SK-N-SH (cell line): ENCODE measurements around the gene MTCL1.

Experiments used
- EP300 ChIP-seq, 2 experiments: IDR thresholded peaks; 2 replicates each; pipeline versions ENCODE4 v1.4.0 to v1.6.1; 2012; ENCODE audit warnings: borderline replicate concordance in 1 of 2, low read depth in 1 of 2, low read length in 1 of 2
- MXI1 ChIP-seq: IDR thresholded peaks from 2 replicates; pipeline ENCODE4 v1.6.1; 2012; ENCODE audit warnings: mild to moderate bottlenecking, low read depth, low read length, improper control_type of control experiment
- POLR2AphosphoS5 ChIP-seq: IDR thresholded peaks from 2 replicates; pipeline ENCODE4 v1.6.1; 2012; ENCODE audit warnings: low read depth, low read length
- RAD21 ChIP-seq: IDR thresholded peaks from 2 replicates; pipeline ENCODE4 v1.6.1; 2012; ENCODE audit warnings: mild to moderate bottlenecking, low read length
- RCOR1 ChIP-seq: fragments of 150-350 bp; IDR thresholded peaks from 2 replicates; pipeline ENCODE4 v1.6.1; 2017; ENCODE audit warnings: antibody characterized with exemption, low read length
- RXRA ChIP-seq: IDR thresholded peaks from 2 replicates; pipeline ENCODE4 v1.4.0; 2012; ENCODE audit warnings: low read depth, mild to moderate bottlenecking, borderline replicate concordance
- YY1 ChIP-seq: IDR thresholded peaks from 2 replicates; pipeline ENCODE4 v1.4.0; 2012; ENCODE audit warnings: low read depth, mild to moderate bottlenecking
- TF ChIP-seq, protein P1 (sequence below): fragments of 200-600 bp; sonication (generic); IDR thresholded peaks from 2 replicates; pipeline ENCODE4 v1.6.1; 2017; ENCODE audit warnings: antibody characterized with exemption, mild to moderate bottlenecking, moderate library complexity
- TF ChIP-seq, protein P2 (sequence below): IDR thresholded peaks from 2 replicates; pipeline ENCODE4 v1.4.0; 2012; ENCODE audit warnings: low read depth
- TF ChIP-seq, protein P3 (sequence below): IDR thresholded peaks from 2 replicates; pipeline ENCODE4; 2012

DNA sequence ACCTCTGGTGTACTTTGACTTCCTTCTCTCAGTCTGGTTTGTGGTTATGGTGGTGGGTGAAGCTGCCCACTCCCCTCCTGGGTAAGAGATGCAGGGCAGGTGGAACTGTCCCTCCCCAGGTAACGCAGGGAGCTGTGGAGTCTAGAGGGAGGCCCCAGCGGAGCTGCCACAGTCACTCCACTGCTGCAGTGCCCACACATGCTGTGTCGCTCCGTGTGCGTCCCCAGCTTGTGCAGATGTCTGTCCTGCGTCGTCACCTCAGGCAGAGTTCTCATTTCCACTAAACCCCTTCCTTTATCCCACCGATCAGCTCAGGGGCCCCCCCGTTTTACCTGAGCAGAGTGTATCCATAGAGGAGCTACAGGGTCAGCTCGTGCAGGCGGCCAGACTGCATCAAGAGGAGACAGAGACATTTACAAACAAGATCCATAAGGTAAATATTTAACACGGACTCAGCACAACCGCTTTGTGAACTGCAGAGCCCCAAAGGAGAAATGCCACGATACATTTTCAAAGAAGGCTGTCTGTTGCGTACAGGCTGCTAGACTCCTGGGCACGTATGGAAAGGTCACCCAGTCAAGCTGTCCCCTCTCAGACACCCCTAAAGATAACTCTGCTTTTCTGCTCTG lies 87.4 kb downstream of the MTCL1 start:
- TF ChIP-seq, protein P1, sequence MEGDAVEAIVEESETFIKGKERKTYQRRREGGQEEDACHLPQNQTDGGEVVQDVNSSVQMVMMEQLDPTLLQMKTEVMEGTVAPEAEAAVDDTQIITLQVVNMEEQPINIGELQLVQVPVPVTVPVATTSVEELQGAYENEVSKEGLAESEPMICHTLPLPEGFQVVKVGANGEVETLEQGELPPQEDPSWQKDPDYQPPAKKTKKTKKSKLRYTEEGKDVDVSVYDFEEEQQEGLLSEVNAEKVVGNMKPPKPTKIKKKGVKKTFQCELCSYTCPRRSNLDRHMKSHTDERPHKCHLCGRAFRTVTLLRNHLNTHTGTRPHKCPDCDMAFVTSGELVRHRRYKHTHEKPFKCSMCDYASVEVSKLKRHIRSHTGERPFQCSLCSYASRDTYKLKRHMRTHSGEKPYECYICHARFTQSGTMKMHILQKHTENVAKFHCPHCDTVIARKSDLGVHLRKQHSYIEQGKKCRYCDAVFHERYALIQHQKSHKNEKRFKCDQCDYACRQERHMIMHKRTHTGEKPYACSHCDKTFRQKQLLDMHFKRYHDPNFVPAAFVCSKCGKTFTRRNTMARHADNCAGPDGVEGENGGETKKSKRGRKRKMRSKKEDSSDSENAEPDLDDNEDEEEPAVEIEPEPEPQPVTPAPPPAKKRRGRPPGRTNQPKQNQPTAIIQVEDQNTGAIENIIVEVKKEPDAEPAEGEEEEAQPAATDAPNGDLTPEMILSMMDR, result no peak
- TF ChIP-seq EP300 (IDR thresholded peaks at IDR 0.05; ENCODE audit: borderline replicate concordance in 1 of 2, low read depth in 1 of 2, low read length in 1 of 2), result no peak
- no peak for TF ChIP-seq RAD21
- no peak for TF ChIP-seq POLR2AphosphoS5
- no peak for TF ChIP-seq YY1
- TF ChIP-seq, protein P2, sequence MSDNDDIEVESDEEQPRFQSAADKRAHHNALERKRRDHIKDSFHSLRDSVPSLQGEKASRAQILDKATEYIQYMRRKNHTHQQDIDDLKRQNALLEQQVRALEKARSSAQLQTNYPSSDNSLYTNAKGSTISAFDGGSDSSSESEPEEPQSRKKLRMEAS, result no peak
- no peak for TF ChIP-seq RXRA
- TF ChIP-seq MXI1, result no peak
- no peak for TF ChIP-seq RCOR1
- TF ChIP-seq, protein P3, sequence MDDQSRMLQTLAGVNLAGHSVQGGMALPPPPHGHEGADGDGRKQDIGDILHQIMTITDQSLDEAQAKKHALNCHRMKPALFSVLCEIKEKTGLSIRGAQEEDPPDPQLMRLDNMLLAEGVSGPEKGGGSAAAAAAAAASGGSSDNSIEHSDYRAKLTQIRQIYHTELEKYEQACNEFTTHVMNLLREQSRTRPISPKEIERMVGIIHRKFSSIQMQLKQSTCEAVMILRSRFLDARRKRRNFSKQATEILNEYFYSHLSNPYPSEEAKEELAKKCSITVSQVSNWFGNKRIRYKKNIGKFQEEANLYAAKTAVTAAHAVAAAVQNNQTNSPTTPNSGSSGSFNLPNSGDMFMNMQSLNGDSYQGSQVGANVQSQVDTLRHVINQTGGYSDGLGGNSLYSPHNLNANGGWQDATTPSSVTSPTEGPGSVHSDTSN, result no peak
